ENCODE results near the gene TBC1D4. TPM values are rescaled to one million over a fixed set of nuclear protein-coding genes. Genes with fewer than 3 reads are reported as not detected.

TBC1D4 gene
- total RNA-seq, 1 experiment from 2014 or later: 177 TPM

- Mint-ChIP-seq H3K27me3 (ENCODE audit: insufficient read depth, unreplicated experiment) (no peaks in the 10 kb centered on the region), H3K36me3 (ENCODE audit: insufficient read depth, unreplicated experiment) (peaks cover 95% of the 10 kb centered on the region), H3K4me3 (ENCODE audit: unreplicated experiment) (peak overlapping the region; percentile 62), H3K9me3 (ENCODE audit: unreplicated experiment) (no peaks in the 10 kb centered on the region), H3K27ac (ENCODE audit: unreplicated experiment) (peak overlapping the region; percentile 58), H3K4me1 (ENCODE audit: low read depth, unreplicated experiment) (peaks cover 48% of the 10 kb centered on the region)
- Histone ChIP-seq H3K4me1 (peaks cover 72% of the 10 kb centered on the region), H3K9me3 (no peaks in the 10 kb centered on the region), H3K27me3 (replicated peaks; ENCODE audit: control insufficient read depth, insufficient read depth, low read length) (no peaks in the 10 kb centered on the region), H3K36me3 (ENCODE audit: control insufficient read depth, insufficient read depth, low read length) (no peaks in the 10 kb centered on the region), H3K4me3 (ENCODE audit: low read depth, low read length) (no peak overlapping the region)
- POLR2A ChIA-PET: no interaction called here
- CTCF ChIA-PET: no interaction called here
- TSS peak; percentile 12 for BruUV-seq (replicated peaks)
- DNase-seq: no peak
- intact Hi-C loops (cut with micrococcal nuclease; ENCODE audit: unreplicated experiment): loop anchor here (2.0 kb wide), 1 partner anchor 27 kb away; no protein-coding TSS in a partner anchor
- TF ChIP-seq, protein P1, sequence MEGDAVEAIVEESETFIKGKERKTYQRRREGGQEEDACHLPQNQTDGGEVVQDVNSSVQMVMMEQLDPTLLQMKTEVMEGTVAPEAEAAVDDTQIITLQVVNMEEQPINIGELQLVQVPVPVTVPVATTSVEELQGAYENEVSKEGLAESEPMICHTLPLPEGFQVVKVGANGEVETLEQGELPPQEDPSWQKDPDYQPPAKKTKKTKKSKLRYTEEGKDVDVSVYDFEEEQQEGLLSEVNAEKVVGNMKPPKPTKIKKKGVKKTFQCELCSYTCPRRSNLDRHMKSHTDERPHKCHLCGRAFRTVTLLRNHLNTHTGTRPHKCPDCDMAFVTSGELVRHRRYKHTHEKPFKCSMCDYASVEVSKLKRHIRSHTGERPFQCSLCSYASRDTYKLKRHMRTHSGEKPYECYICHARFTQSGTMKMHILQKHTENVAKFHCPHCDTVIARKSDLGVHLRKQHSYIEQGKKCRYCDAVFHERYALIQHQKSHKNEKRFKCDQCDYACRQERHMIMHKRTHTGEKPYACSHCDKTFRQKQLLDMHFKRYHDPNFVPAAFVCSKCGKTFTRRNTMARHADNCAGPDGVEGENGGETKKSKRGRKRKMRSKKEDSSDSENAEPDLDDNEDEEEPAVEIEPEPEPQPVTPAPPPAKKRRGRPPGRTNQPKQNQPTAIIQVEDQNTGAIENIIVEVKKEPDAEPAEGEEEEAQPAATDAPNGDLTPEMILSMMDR (IDR thresholded peaks at IDR 0.05; ENCODE audit: insufficient read depth in 1 of 2, low read depth in 1 of 2, low read length in 1 of 2, severe bottlenecking in 1 of 2, unreplicated experiment in 1 of 2): no peak
These were observed 156.3 kb downstream of the TBC1D4 start for GRCh38 chr13:75325711-75326110.

DNA sequence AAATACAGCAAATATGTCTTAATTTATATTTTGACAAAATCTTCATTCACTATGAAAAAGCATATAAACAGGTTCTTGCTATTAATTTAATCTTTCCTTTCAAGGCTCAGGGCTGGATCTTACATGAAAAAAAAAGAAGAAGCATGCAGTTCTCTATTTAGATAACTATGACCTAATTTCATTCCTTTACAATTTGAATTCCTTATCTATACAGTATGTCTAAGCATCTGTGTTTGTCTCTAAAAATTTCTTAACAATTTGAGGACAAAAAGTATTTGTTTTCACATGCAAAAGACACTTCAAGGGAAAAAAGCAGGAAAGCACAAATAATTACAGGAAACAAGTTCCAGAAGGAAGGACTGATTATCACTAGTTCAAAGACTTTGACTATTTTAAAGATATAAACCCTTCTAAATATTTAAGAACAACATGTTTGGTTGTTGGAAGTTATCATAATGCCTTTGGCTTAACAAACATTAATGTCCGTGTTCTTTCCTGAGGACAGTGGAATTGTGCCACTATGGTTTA lies 157.5 kb downstream of the TBC1D4 start:
- no peaks in the 10 kb centered on the region for H3K9me3 Mint-ChIP-seq (ENCODE audit: unreplicated experiment)
- ChIA-PET CTCF (no interaction called here), POLR2A (no interaction called here)
- intact Hi-C loops (cut with micrococcal nuclease; ENCODE audit: unreplicated experiment): no loop called here
- Histone ChIP-seq H3K4me3 (ENCODE audit: low read depth, low read length) (no peak overlapping the region), H3K4me1 (peaks cover 59% of the 10 kb centered on the region), H3K9me3 (no peaks in the 10 kb centered on the region), H3K27me3 (replicated peaks; ENCODE audit: control insufficient read depth, insufficient read depth, low read length) (no peaks in the 10 kb centered on the region), H3K36me3 (ENCODE audit: control insufficient read depth, insufficient read depth, low read length) (no peaks in the 10 kb centered on the region)
- TF ChIP-seq, protein P1 (IDR thresholded peaks at IDR 0.05; ENCODE audit: insufficient read depth in 1 of 2, low read depth in 1 of 2, low read length in 1 of 2, severe bottlenecking in 1 of 2, unreplicated experiment in 1 of 2): no peak
- BruUV-seq (replicated peaks): no TSS peak
- peaks cover 90% of the 10 kb centered on the region for H3K36me3 Mint-ChIP-seq (ENCODE audit: insufficient read depth, unreplicated experiment)
- peak overlapping the region; percentile 58 for H3K4me3 Mint-ChIP-seq (ENCODE audit: unreplicated experiment)
- no peaks in the 10 kb centered on the region for H3K27me3 Mint-ChIP-seq (ENCODE audit: insufficient read depth, unreplicated experiment)
- H3K27ac Mint-ChIP-seq (ENCODE audit: unreplicated experiment): peak overlapping the region; percentile 54
- H3K4me1 Mint-ChIP-seq (ENCODE audit: low read depth, unreplicated experiment): peaks cover 39% of the 10 kb centered on the region
- no peak for DNase-seq

- Mint-ChIP-seq H3K27ac (ENCODE audit: unreplicated experiment) (no peak overlapping the region), H3K36me3 (ENCODE audit: insufficient read depth, unreplicated experiment) (peaks cover 85% of the 10 kb centered on the region), H3K4me3 (ENCODE audit: unreplicated experiment) (no peak overlapping the region), H3K9me3 (ENCODE audit: unreplicated experiment) (no peaks in the 10 kb centered on the region), H3K4me1 (ENCODE audit: low read depth, unreplicated experiment) (peaks cover 9% of the 10 kb centered on the region), H3K27me3 (ENCODE audit: insufficient read depth, unreplicated experiment) (no peaks in the 10 kb centered on the region)
- intact Hi-C loops (cut with micrococcal nuclease; ENCODE audit: unreplicated experiment): no loop called here
- POLR2A ChIA-PET: no interaction called here
- no peaks in the 10 kb centered on the region; the same call in 1 of the 2 replicates for H3K36me3 ChIP-seq (ENCODE audit: control insufficient read depth, insufficient read depth, low read length)
- H3K9me3 ChIP-seq: no peaks in the 10 kb centered on the region
- peaks cover 30% of the 10 kb centered on the region for H3K4me1 ChIP-seq
- TF ChIP-seq, protein P1 (IDR thresholded peaks at IDR 0.05; ENCODE audit: insufficient read depth in 1 of 2, low read depth in 1 of 2, low read length in 1 of 2, severe bottlenecking in 1 of 2, unreplicated experiment in 1 of 2): no peak
- DNase-seq: no peak
- CTCF ChIA-PET: no interaction called here
- no TSS peak for BruUV-seq (replicated peaks)
- H3K27me3 ChIP-seq (replicated peaks; ENCODE audit: control insufficient read depth, insufficient read depth, low read length): no peaks in the 10 kb centered on the region
- no peak overlapping the region for H3K4me3 ChIP-seq (ENCODE audit: low read depth, low read length)
These were observed 160.9 kb downstream of the TBC1D4 start for GRCh38 chr13:75321084-75321483.
